HEK293 (cell line): ENCODE data around the gene HOXB7.
A peak's percentile ranks its signal among the peaks of the same experiment; 100 is the strongest.

Experiments used
- GLI4 ChIP-seq: fragments of 450-650 bp; formaldehyde crosslinking; IDR thresholded peaks from 2 replicates; pipeline ENCODE4 v1.5.1; 2016; ENCODE audit warnings: missing biosample characterization, missing genetic modification characterization
- IKZF3 ChIP-seq: fragments of 450-650 bp; IDR thresholded peaks from 2 replicates; pipeline ENCODE4 v1.5.0; 2018; ENCODE audit warnings: missing biosample characterization, mild to moderate bottlenecking, missing genetic modification characterization, moderate library complexity
- KLF10 ChIP-seq: fragments of 450-650 bp; IDR thresholded peaks from 2 replicates; pipeline ENCODE4 v1.5.1; 2018; ENCODE audit warnings: missing biosample characterization, mild to moderate bottlenecking, missing genetic modification characterization
- KLF8 ChIP-seq: fragments of 450-650 bp; formaldehyde crosslinking; IDR thresholded peaks from 2 replicates; pipeline ENCODE4 v1.5.1; 2016; ENCODE audit warnings: missing biosample characterization, missing genetic modification characterization
- KLF9 ChIP-seq: fragments of 450-650 bp; formaldehyde crosslinking; IDR thresholded peaks from 2 replicates; pipeline ENCODE4 v1.5.1; 2016; ENCODE audit warnings: missing biosample characterization, missing genetic modification characterization, low read depth
- MZF1 ChIP-seq: fragments of 450-650 bp; formaldehyde crosslinking; IDR thresholded peaks from 2 replicates; pipeline ENCODE4 v1.5.1; 2017; ENCODE audit warnings: missing biosample characterization, missing genetic modification characterization, borderline replicate concordance
- ZBTB48 ChIP-seq: fragments of 450-650 bp; formaldehyde crosslinking; IDR thresholded peaks from 2 replicates; pipeline ENCODE4 v1.5.1; 2016; ENCODE audit warnings: missing biosample characterization, missing genetic modification characterization
- ZBTB7A ChIP-seq: fragments of 450-650 bp; formaldehyde crosslinking; IDR thresholded peaks from 2 replicates; pipeline ENCODE4 v1.5.1; 2016; ENCODE audit warnings: low read depth, missing biosample characterization, missing genetic modification characterization
- ZFP69B ChIP-seq: fragments of 450-650 bp; formaldehyde crosslinking; IDR thresholded peaks from 2 replicates; pipeline ENCODE4 v1.5.1; 2016; ENCODE audit warnings: missing biosample characterization, missing genetic modification characterization
- ZNF175 ChIP-seq: fragments of 450-650 bp; formaldehyde crosslinking; IDR thresholded peaks from 2 replicates; pipeline ENCODE4 v1.5.1; 2016; ENCODE audit warnings: missing biosample characterization, missing genetic modification characterization
- ZNF2 ChIP-seq: fragments of 450-650 bp; formaldehyde crosslinking; IDR thresholded peaks from 2 replicates; pipeline ENCODE4 v1.5.1; 2016; ENCODE audit warnings: missing biosample characterization, missing genetic modification characterization
- ZNF202 ChIP-seq: fragments of 450-650 bp; formaldehyde crosslinking; IDR thresholded peaks from 2 replicates; pipeline ENCODE4 v1.5.1; 2016; ENCODE audit warnings: missing biosample characterization, missing genetic modification characterization, borderline replicate concordance
- ZNF221 ChIP-seq: fragments of 450-650 bp; formaldehyde crosslinking; IDR thresholded peaks from 2 replicates; pipeline ENCODE4 v1.5.1; 2017; ENCODE audit warnings: missing biosample characterization, missing genetic modification characterization, borderline replicate concordance
- ZNF24 ChIP-seq: fragments of 450-650 bp; formaldehyde crosslinking; IDR thresholded peaks from 2 replicates; pipeline ENCODE4 v1.5.1; 2016; ENCODE audit warnings: missing biosample characterization, missing genetic modification characterization
- ZNF426 ChIP-seq: fragments of 450-650 bp; formaldehyde crosslinking; IDR thresholded peaks from 2 replicates; pipeline ENCODE4 v1.5.1; 2017; ENCODE audit warnings: missing biosample characterization, missing genetic modification characterization, mild to moderate bottlenecking, inconsistent platforms, moderate library complexity
- ZNF510 ChIP-seq: fragments of 450-650 bp; formaldehyde crosslinking; IDR thresholded peaks from 2 replicates; pipeline ENCODE4 v1.5.1; 2018; ENCODE audit warnings: mild to moderate bottlenecking, missing genetic modification characterization, missing biosample characterization; ENCODE audit not compliant: insufficient replicate concordance
- ZNF530 ChIP-seq: fragments of 450-650 bp; formaldehyde crosslinking; IDR thresholded peaks from 2 replicates; pipeline ENCODE4 v1.5.1; 2016; ENCODE audit warnings: low read depth, missing biosample characterization, missing genetic modification characterization
- ZNF624 ChIP-seq: fragments of 450-650 bp; formaldehyde crosslinking; IDR thresholded peaks from 2 replicates; pipeline ENCODE4 v1.5.1; 2017; ENCODE audit warnings: missing biosample characterization, missing genetic modification characterization
- ZNF664 ChIP-seq: fragments of 450-650 bp; formaldehyde crosslinking; IDR thresholded peaks from 2 replicates; pipeline ENCODE4 v1.5.1; 2016; ENCODE audit warnings: missing biosample characterization, missing genetic modification characterization
- ZNF670 ChIP-seq: fragments of 450-650 bp; formaldehyde crosslinking; IDR thresholded peaks from 2 replicates; pipeline ENCODE4 v1.5.1; 2016; ENCODE audit warnings: missing biosample characterization, missing genetic modification characterization, low read depth
- ZNF830 ChIP-seq: fragments of 450-650 bp; IDR thresholded peaks from 2 replicates; pipeline ENCODE4 v1.5.0; 2018; ENCODE audit warnings: missing biosample characterization, missing genetic modification characterization, low read depth, mild to moderate bottlenecking, moderate library complexity
- TF ChIP-seq, protein P1 (sequence below): fragments of 450-650 bp; formaldehyde crosslinking; IDR thresholded peaks from 2 replicates; pipeline ENCODE4 v1.5.1; 2017; ENCODE audit warnings: missing biosample characterization, missing genetic modification characterization
- TF ChIP-seq, protein P2 (sequence below): fragments of 450-650 bp; formaldehyde crosslinking; IDR thresholded peaks from 2 replicates; pipeline ENCODE4 v1.5.1; 2017; ENCODE audit warnings: missing biosample characterization, mild to moderate bottlenecking, missing genetic modification characterization, moderate library complexity
- TF ChIP-seq, protein P3 (sequence below): fragments of 450-650 bp; IDR thresholded peaks from 2 replicates; pipeline ENCODE4 v1.5.1; 2018; ENCODE audit warnings: missing biosample characterization, missing genetic modification characterization
- TF ChIP-seq, protein P4 (sequence below): fragments of 450-650 bp; formaldehyde crosslinking; IDR thresholded peaks from 2 replicates; pipeline ENCODE4 v1.5.1; 2016; ENCODE audit warnings: missing biosample characterization, missing genetic modification characterization
- TF ChIP-seq, protein P5 (sequence below): fragments of 450-650 bp; formaldehyde crosslinking; IDR thresholded peaks from 2 replicates; pipeline ENCODE4; 2016; ENCODE audit warnings: missing biosample characterization, missing genetic modification characterization
- TF ChIP-seq, protein P6 (sequence below): fragments of 450-650 bp; formaldehyde crosslinking; IDR thresholded peaks from 2 replicates; pipeline ENCODE4 v1.5.1; 2016; ENCODE audit warnings: missing biosample characterization, missing genetic modification characterization
- TF ChIP-seq, protein P7 (sequence below): fragments of 450-650 bp; formaldehyde crosslinking; IDR thresholded peaks from 2 replicates; pipeline ENCODE4 v1.5.1; 2016; ENCODE audit warnings: missing biosample characterization, missing genetic modification characterization, borderline replicate concordance

HOXB7 gene

DNA sequence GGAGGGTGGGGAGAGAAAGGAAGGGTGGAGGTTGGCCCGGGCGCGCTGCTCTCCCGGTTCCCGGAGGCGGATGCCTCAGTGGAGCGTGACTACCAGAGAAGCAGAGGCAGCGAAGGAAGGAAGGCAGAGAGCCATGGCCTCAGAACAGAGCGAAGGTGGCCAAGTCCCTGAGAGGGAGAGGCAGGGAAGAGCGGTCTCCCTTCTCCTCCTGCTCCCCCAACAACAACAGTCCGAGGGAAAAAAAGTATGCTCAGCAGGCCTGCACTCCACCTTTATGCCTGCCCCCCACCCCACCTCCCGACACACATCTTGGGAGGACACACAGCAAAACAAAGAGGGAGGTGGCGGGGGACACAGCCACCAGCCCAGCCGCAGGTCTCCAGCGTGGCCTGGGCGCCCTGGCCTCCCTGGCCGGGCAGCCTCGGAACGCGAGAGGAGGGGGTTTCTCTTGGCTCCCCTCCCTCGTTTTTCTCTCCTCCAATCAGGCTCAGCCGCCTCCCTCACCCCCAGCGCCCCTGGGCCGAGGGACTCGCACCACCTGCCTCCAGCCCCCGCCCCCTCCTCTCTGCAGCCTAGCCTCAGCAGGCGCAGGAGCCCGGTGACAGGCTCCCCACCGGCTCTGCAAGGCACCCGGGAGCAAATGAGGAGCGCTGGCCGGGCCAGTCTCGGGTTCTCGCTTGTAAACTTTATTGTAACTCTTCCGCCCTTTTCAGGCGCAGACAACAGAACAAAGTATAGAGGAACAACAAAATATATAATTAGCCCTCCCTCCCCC lies 1.1 kb upstream of the HOXB7 start (continued):
- no peak for TF ChIP-seq ZNF624
- TF ChIP-seq, protein P1, sequence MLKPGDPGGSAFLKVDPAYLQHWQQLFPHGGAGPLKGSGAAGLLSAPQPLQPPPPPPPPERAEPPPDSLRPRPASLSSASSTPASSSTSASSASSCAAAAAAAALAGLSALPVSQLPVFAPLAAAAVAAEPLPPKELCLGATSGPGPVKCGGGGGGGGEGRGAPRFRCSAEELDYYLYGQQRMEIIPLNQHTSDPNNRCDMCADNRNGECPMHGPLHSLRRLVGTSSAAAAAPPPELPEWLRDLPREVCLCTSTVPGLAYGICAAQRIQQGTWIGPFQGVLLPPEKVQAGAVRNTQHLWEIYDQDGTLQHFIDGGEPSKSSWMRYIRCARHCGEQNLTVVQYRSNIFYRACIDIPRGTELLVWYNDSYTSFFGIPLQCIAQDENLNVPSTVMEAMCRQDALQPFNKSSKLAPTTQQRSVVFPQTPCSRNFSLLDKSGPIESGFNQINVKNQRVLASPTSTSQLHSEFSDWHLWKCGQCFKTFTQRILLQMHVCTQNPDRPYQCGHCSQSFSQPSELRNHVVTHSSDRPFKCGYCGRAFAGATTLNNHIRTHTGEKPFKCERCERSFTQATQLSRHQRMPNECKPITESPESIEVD (tag by site-specific recombination) = no peak; the same call in 1 of the 2 replicates
- no peak for TF ChIP-seq ZNF830 (tag by site-specific recombination)
- no peak for TF ChIP-seq ZNF664 (tag by site-specific recombination)
- TF ChIP-seq MZF1 (tag by site-specific recombination) = 0 out of 2 replicates have a peak, but pooled peaks have one; percentile 64
- TF ChIP-seq, protein P2, sequence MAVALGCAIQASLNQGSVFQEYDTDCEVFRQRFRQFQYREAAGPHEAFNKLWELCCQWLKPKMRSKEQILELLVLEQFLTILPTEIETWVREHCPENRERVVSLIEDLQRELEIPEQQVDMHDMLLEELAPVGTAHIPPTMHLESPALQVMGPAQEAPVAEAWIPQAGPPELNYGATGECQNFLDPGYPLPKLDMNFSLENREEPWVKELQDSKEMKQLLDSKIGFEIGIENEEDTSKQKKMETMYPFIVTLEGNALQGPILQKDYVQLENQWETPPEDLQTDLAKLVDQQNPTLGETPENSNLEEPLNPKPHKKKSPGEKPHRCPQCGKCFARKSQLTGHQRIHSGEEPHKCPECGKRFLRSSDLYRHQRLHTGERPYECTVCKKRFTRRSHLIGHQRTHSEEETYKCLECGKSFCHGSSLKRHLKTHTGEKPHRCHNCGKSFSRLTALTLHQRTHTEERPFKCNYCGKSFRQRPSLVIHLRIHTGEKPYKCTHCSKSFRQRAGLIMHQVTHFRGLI = peak; percentile 69
- peak; percentile 27; the same call in 1 of the 2 replicates for TF ChIP-seq KLF9 (tag by site-specific recombination)
- no peak for TF ChIP-seq ZNF221 (tag by site-specific recombination)
- no peak for TF ChIP-seq ZNF175 (tag by site-specific recombination)
- no peak for TF ChIP-seq GLI4 (tag by site-specific recombination)
- TF ChIP-seq ZFP69B (tag by site-specific recombination) = peak; percentile 16; the same call in 1 of the 2 replicates
- TF ChIP-seq, protein P3, sequence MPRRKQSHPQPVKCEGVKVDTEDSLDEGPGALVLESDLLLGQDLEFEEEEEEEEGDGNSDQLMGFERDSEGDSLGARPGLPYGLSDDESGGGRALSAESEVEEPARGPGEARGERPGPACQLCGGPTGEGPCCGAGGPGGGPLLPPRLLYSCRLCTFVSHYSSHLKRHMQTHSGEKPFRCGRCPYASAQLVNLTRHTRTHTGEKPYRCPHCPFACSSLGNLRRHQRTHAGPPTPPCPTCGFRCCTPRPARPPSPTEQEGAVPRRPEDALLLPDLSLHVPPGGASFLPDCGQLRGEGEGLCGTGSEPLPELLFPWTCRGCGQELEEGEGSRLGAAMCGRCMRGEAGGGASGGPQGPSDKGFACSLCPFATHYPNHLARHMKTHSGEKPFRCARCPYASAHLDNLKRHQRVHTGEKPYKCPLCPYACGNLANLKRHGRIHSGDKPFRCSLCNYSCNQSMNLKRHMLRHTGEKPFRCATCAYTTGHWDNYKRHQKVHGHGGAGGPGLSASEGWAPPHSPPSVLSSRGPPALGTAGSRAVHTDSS = no peak
- TF ChIP-seq, protein P4, sequence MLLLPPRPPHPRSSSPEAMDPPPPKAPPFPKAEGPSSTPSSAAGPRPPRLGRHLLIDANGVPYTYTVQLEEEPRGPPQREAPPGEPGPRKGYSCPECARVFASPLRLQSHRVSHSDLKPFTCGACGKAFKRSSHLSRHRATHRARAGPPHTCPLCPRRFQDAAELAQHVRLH (tag by site-specific recombination) = no peak
- no peak for TF ChIP-seq ZNF426 (tag by site-specific recombination)
- 0 out of 2 replicates have a peak, but pooled peaks have one; percentile 59 for TF ChIP-seq ZNF24 (tag by site-specific recombination)
- no peak for TF ChIP-seq ZNF530 (tag by site-specific recombination)
- TF ChIP-seq, protein P5, sequence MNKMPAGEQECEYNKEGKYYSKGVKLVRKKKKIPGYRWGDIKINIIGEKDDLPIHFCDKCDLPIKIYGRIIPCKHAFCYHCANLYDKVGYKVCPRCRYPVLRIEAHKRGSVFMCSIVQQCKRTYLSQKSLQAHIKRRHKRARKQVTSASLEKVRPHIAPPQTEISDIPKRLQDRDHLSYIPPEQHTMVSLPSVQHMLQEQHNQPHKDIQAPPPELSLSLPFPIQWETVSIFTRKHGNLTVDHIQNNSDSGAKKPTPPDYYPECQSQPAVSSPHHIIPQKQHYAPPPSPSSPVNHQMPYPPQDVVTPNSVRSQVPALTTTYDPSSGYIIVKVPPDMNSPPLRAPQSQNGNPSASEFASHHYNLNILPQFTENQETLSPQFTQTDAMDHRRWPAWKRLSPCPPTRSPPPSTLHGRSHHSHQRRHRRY = no peak
- TF ChIP-seq ZBTB48 (tag by site-specific recombination) = peak; percentile 82
- peak; percentile 94 for TF ChIP-seq IKZF3 (tag by site-specific recombination)
- no peak for TF ChIP-seq ZNF202 (tag by site-specific recombination)
- peak; percentile 82 for TF ChIP-seq ZBTB7A
- TF ChIP-seq ZNF510 (tag by site-specific recombination) = no peak
- TF ChIP-seq ZNF670 (tag by site-specific recombination) = no peak
- TF ChIP-seq KLF10 (tag by site-specific recombination) = no peak; the same call in none of the 2 replicates
- TF ChIP-seq, protein P6, sequence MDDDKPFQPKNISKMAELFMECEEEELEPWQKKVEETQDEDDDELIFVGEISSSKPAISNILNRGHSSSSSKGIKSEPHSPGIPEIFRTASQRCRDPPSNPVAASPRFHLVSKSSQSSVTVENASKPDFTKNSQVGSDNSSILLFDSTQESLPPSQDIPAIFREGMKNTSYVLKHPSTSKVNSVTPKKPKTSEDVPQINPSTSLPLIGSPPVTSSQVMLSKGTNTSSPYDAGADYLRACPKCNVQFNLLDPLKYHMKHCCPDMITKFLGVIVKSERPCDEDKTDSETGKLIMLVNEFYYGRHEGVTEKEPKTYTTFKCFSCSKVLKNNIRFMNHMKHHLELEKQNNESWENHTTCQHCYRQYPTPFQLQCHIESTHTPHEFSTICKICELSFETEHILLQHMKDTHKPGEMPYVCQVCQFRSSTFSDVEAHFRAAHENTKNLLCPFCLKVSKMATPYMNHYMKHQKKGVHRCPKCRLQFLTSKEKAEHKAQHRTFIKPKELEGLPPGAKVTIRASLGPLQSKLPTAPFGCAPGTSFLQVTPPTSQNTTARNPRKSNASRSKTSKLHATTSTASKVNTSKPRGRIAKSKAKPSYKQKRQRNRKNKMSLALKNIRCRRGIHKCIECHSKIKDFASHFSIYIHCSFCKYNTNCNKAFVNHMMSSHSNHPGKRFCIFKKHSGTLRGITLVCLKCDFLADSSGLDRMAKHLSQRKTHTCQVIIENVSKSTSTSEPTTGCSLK (tag by site-specific recombination) = no peak
- TF ChIP-seq, protein P7, sequence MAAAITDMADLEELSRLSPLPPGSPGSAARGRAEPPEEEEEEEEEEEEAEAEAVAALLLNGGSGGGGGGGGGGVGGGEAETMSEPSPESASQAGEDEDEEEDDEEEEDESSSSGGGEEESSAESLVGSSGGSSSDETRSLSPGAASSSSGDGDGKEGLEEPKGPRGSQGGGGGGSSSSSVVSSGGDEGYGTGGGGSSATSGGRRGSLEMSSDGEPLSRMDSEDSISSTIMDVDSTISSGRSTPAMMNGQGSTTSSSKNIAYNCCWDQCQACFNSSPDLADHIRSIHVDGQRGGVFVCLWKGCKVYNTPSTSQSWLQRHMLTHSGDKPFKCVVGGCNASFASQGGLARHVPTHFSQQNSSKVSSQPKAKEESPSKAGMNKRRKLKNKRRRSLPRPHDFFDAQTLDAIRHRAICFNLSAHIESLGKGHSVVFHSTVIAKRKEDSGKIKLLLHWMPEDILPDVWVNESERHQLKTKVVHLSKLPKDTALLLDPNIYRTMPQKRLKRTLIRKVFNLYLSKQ (tag by site-specific recombination) = no peak
- TF ChIP-seq KLF8 = peak; percentile 89
- peak; percentile 89 for TF ChIP-seq ZNF2 (tag by site-specific recombination)
